ENCODE data around the gene GLI2.

Gene GLI2

GRCh38 chr2:120732506-120733237 lies 3.0 kb upstream of the GLI2 start:
- TF ChIP-seq CTCF (conservative IDR thresholded peaks at IDR 0.05): no peak
- no peak overlapping the region for H3K27ac ChIP-seq

GRCh38 chr2:120733238-120733932 lies 2.3 kb upstream of the GLI2 start:
- TF ChIP-seq CTCF (conservative IDR thresholded peaks at IDR 0.05): no peak
- no peak overlapping the region for H3K27ac ChIP-seq

- no peak overlapping the region for H3K27ac ChIP-seq
- TF ChIP-seq CTCF (conservative IDR thresholded peaks at IDR 0.05): no peak
Observed at GRCh38 chr2:120734930-120735651, 577 bp upstream of the GLI2 start.

- H3K27ac ChIP-seq: peak overlapping the region; percentile 37; the same call in 1 of the 2 replicates
- no peak for TF ChIP-seq CTCF (conservative IDR thresholded peaks at IDR 0.05)
Observed at GRCh38 chr2:120736202-120736623, 545 bp downstream of the GLI2 start.

GRCh38 chr2:120736624-120737339 lies 1.1 kb downstream of the GLI2 start:
- TF ChIP-seq CTCF (conservative IDR thresholded peaks at IDR 0.05): no peak
- H3K27ac ChIP-seq: peak overlapping the region; percentile 46

- no peak for TF ChIP-seq CTCF (conservative IDR thresholded peaks at IDR 0.05)
- peak overlapping the region; percentile 46 for H3K27ac ChIP-seq
Observed at GRCh38 chr2:120737340-120738101, 1.9 kb downstream of the GLI2 start.

All from VCaP (cell line).